CD8-positive, alpha-beta memory T cell (primary cell): ENCODE results near the gene SASH3. TPM values are rescaled to one million over a fixed set of nuclear protein-coding genes. Genes with fewer than 3 reads are reported as not detected.
A peak's percentile ranks its signal among the peaks of the same experiment; 100 is the strongest.

Experiments used
- CTCF ChIA-PET: fragments of 350-600 bp; sonication (Branson Sonifier 250); formaldehyde crosslinking; loops from one replicate; lab custom pipeline; 2021; ENCODE audit warnings: antibody characterized with exemption; lab: Charles Lee
- POLR2A ChIA-PET: fragments of 350-600 bp; sonication (Branson Sonifier 250); formaldehyde crosslinking; loops from one replicate; lab custom pipeline; 2021; ENCODE audit warnings: antibody characterized with exemption; lab: Charles Lee
- DNase-seq, 5 donors: peaks; one replicate each; pipeline versions ENCODE4 v3.0.0 to v3.0.0-alpha.2; 2020 to 2022; ENCODE audit warnings: mixed read lengths in 1 of 5
- H3K27ac ChIP-seq: one replicate; pipeline ENCODE4 v1.7.0; 2013; ENCODE audit warnings: low read depth, mild to moderate bottlenecking, low read length, moderate library complexity
- H3K27me3 ChIP-seq: 2 replicates; pipeline ENCODE4 v1.7.0; 2013; ENCODE audit warnings: low read length, mild to moderate bottlenecking; ENCODE audit not compliant: insufficient read depth, poor library complexity, severe bottlenecking
- H3K36me3 ChIP-seq: 2 replicates; pipeline ENCODE4 v1.7.0; 2013; ENCODE audit warnings: mild to moderate bottlenecking, low read length, moderate library complexity; ENCODE audit not compliant: insufficient read depth
- H3K4me1 ChIP-seq: 2 replicates; pipeline ENCODE4 v1.7.0; 2013; ENCODE audit warnings: mild to moderate bottlenecking, low read length, moderate library complexity; ENCODE audit not compliant: insufficient read depth
- H3K4me3 ChIP-seq: 2 replicates; pipeline ENCODE4 v1.7.0; 2013; ENCODE audit warnings: mild to moderate bottlenecking, low read length
- H3K9me3 ChIP-seq: 2 replicates; pipeline ENCODE4 v1.7.0; 2013; ENCODE audit warnings: mild to moderate bottlenecking, low read length
- H3K27ac Mint-ChIP-seq, 8 donors: one replicate each; pipeline ENCODE4 v1.8.0; 2020 to 2021; ENCODE audit warnings: mixed read lengths in 8 of 8, mild to moderate bottlenecking in 6 of 8, inconsistent platforms in 3 of 8, moderate library complexity in 3 of 8
- H3K27me3 Mint-ChIP-seq, 2 donors: one replicate each; pipeline ENCODE4 v1.8.0; 2020 to 2021; ENCODE audit warnings: mixed read lengths in 2 of 2, mild to moderate bottlenecking in 1 of 2, moderate library complexity in 1 of 2
- H3K36me3 Mint-ChIP-seq, 3 donors: one replicate each; pipeline ENCODE4 v1.8.0; 2020 to 2021; ENCODE audit warnings: mixed read lengths in 3 of 3, inconsistent platforms in 1 of 3, mild to moderate bottlenecking in 1 of 3
- H3K4me1 Mint-ChIP-seq, 3 donors: one replicate each; pipeline ENCODE4 v1.8.0; 2020 to 2021; ENCODE audit warnings: mixed read lengths in 3 of 3, inconsistent platforms in 1 of 3, mild to moderate bottlenecking in 1 of 3
- H3K4me3 Mint-ChIP-seq, 7 donors: one replicate each; pipeline ENCODE4 v1.8.0; 2020 to 2021; ENCODE audit warnings: mixed read lengths in 7 of 7, mild to moderate bottlenecking in 6 of 7, moderate library complexity in 4 of 7, inconsistent platforms in 2 of 7
- H3K9me3 Mint-ChIP-seq, 5 donors: one replicate each; pipeline ENCODE4 v1.8.0; 2020 to 2022; ENCODE audit warnings: mixed read lengths in 5 of 5, mild to moderate bottlenecking in 3 of 5, moderate library complexity in 2 of 5, inconsistent platforms in 1 of 5
- polyA plus RNA-seq: library from polyadenylated mRNA; unstranded; fragments of 300-500 nt; fragmentation: Illumina TruSeq; gene quantifications from one replicate; pipeline ENCODE4 v1.2.3, GENCODE V29; 2021
- total RNA-seq, 2 experiments: library from RNA; stranded (reverse); gene quantifications; one replicate each; pipeline ENCODE4 v1.2.3, GENCODE V29; 2021

SASH3 gene
- total and polyA plus RNA-seq, 3 experiments from 2014 or later: 140 to 296 (median 147) TPM

GRCh38 chrX:129802863-129803262 is 23.1 kb downstream of the SASH3 start:
- Histone ChIP-seq H3K36me3 (no peaks in the 10 kb centered on the region), H3K27me3 (no peaks in the 10 kb centered on the region), H3K4me3 (no peak overlapping the region), H3K9me3 (no peaks in the 10 kb centered on the region), H3K4me1 (no peaks in the 10 kb centered on the region), H3K27ac (no peak overlapping the region)
- ChIA-PET POLR2A (no interaction called here), CTCF (no interaction called here)
- Mint-ChIP-seq H3K27ac (peak overlapping the region in 1 of 8 donors; percentile 24), H3K4me1 (peaks cover 12 to 25% (median 13%) of the 10 kb centered on the region in 3 donors), H3K4me3 (no peak overlapping the region), H3K27me3 (peaks cover 0 to 2% of the 10 kb centered on the region in 2 donors), H3K36me3 (peaks cover 4 to 24% (median 5%) of the 10 kb centered on the region in 3 donors), H3K9me3 (no peaks in the 10 kb centered on the region)
- no peak for DNase-seq

- Histone ChIP-seq H3K4me3 (no peak overlapping the region), H3K27me3 (no peaks in the 10 kb centered on the region), H3K36me3 (no peaks in the 10 kb centered on the region), H3K9me3 (no peaks in the 10 kb centered on the region), H3K4me1 (no peaks in the 10 kb centered on the region), H3K27ac (no peak overlapping the region)
- Mint-ChIP-seq H3K4me1 (peaks cover 10 to 22% (median 21%) of the 10 kb centered on the region in 3 donors), H3K9me3 (no peaks in the 10 kb centered on the region), H3K27ac (peak overlapping the region in 1 of 8 donors; percentile 59), H3K27me3 (peaks cover 0 to 2% of the 10 kb centered on the region in 2 donors), H3K4me3 (no peak overlapping the region), H3K36me3 (peaks cover 4 to 16% (median 5%) of the 10 kb centered on the region in 3 donors)
- no peak for DNase-seq
- ChIA-PET POLR2A (no interaction called here), CTCF (no interaction called here)
These were observed 25.1 kb downstream of the SASH3 start for GRCh38 chrX:129804806-129805205.

GRCh38 chrX:129808158-129808828 is 28.5 kb downstream of the SASH3 start:
- ChIA-PET CTCF (interaction anchor here (1.3 kb wide), 1 partner anchor 15 kb away, joined by 3 read pairs; no protein-coding TSS in a partner anchor), POLR2A (no interaction called here)

GRCh38 chrX:129808829-129809796 is 29.4 kb downstream of the SASH3 start:
- no peak overlapping the region for H3K4me3 ChIP-seq
- no peaks in the 10 kb centered on the region for H3K9me3 ChIP-seq
- Mint-ChIP-seq H3K27me3 (peaks cover 0 to 5% of the 10 kb centered on the region in 2 donors), H3K36me3 (peaks cover 4 to 26% (median 7%) of the 10 kb centered on the region in 3 donors), H3K4me3 (no peak overlapping the region), H3K27ac (peak overlapping the region in 2 of 8 donors; percentile 12 to 54), H3K4me1 (peaks cover 10 to 17% (median 16%) of the 10 kb centered on the region in 3 donors), H3K9me3 (no peaks in the 10 kb centered on the region)
- no peak overlapping the region for H3K27ac ChIP-seq
- no peaks in the 10 kb centered on the region for H3K36me3 ChIP-seq
- no peak for DNase-seq
- H3K4me1 ChIP-seq: no peaks in the 10 kb centered on the region
- ChIA-PET POLR2A (interaction anchor here (0.6 kb wide), 1 partner anchor 27 kb away, joined by 4 read pairs; no protein-coding TSS in a partner anchor), CTCF (interaction anchor here (1.3 kb wide), 1 partner anchor 14 kb away, joined by 3 read pairs; no protein-coding TSS in a partner anchor)
- H3K27me3 ChIP-seq: no peaks in the 10 kb centered on the region

More at GRCh38 chrX:129808158-129808828, 28.5 kb downstream of the SASH3 start:
- Histone ChIP-seq H3K27ac (no peak overlapping the region), H3K27me3 (no peaks in the 10 kb centered on the region), H3K4me3 (no peak overlapping the region), H3K36me3 (no peaks in the 10 kb centered on the region), H3K4me1 (no peaks in the 10 kb centered on the region), H3K9me3 (no peaks in the 10 kb centered on the region)
- Mint-ChIP-seq H3K4me3 (no peak overlapping the region), H3K27me3 (peaks cover 0 to 7% of the 10 kb centered on the region in 2 donors), H3K4me1 (peaks cover 10 to 21% (median 16%) of the 10 kb centered on the region in 3 donors), H3K36me3 (peaks cover 4 to 27% (median 7%) of the 10 kb centered on the region in 3 donors), H3K27ac (peak overlapping the region in 2 of 8 donors; percentile 12 to 54), H3K9me3 (no peaks in the 10 kb centered on the region)
- no peak for DNase-seq

GRCh38 chrX:129813662-129814368 is 34.1 kb downstream of the SASH3 start:
- CTCF ChIA-PET: no interaction called here

GRCh38 chrX:129818123-129818522 is 38.4 kb downstream of the SASH3 start:
- DNase-seq: no peak
- CTCF ChIA-PET: interaction anchor here (1.2 kb wide), 1 partner anchor 182 kb away, joined by 3 read pairs; no protein-coding TSS in a partner anchor
- H3K27me3 ChIP-seq: no peaks in the 10 kb centered on the region
- Mint-ChIP-seq H3K4me3 (no peak overlapping the region), H3K9me3 (no peaks in the 10 kb centered on the region), H3K4me1 (peaks cover 1 to 5% (median 3%) of the 10 kb centered on the region in 3 donors), H3K27ac (no peak overlapping the region), H3K27me3 (peaks cover 0 to 4% of the 10 kb centered on the region in 2 donors), H3K36me3 (peaks cover 0 to 7% (median 0%) of the 10 kb centered on the region in 3 donors)
- H3K4me1 ChIP-seq: no peaks in the 10 kb centered on the region
- no peak overlapping the region for H3K27ac ChIP-seq
- H3K36me3 ChIP-seq: no peaks in the 10 kb centered on the region
- H3K9me3 ChIP-seq: no peaks in the 10 kb centered on the region
- POLR2A ChIA-PET: no interaction called here
- H3K4me3 ChIP-seq: no peak overlapping the region

More at GRCh38 chrX:129813662-129814368, 34.1 kb downstream of the SASH3 start:
- Histone ChIP-seq H3K4me3 (no peak overlapping the region), H3K36me3 (no peaks in the 10 kb centered on the region), H3K27me3 (no peaks in the 10 kb centered on the region), H3K4me1 (no peaks in the 10 kb centered on the region), H3K27ac (no peak overlapping the region), H3K9me3 (no peaks in the 10 kb centered on the region)
- H3K27me3 Mint-ChIP-seq: peaks cover 0 to 5% of the 10 kb centered on the region in 2 donors
- peaks cover 7 to 8% (median 8%) of the 10 kb centered on the region in 3 donors for H3K4me1 Mint-ChIP-seq
- H3K36me3 Mint-ChIP-seq: peaks cover 0 to 19% (median 3%) of the 10 kb centered on the region in 3 donors
- no peak overlapping the region for H3K4me3 Mint-ChIP-seq
- H3K27ac Mint-ChIP-seq: no peak overlapping the region
- no peaks in the 10 kb centered on the region for H3K9me3 Mint-ChIP-seq
- DNase-seq: no peak
- POLR2A ChIA-PET: no interaction called here

GRCh38 chrX:129823115-129823514 is 43.4 kb downstream of the SASH3 start:
- Mint-ChIP-seq H3K4me3 (peak overlapping the region in 1 of 7 donors; percentile 20), H3K4me1 (peaks cover 9 to 20% (median 19%) of the 10 kb centered on the region in 3 donors), H3K27ac (peak overlapping the region in 2 of 8 donors; percentile 20 to 73), H3K36me3 (peaks cover 0 to 7% (median 0%) of the 10 kb centered on the region in 3 donors), H3K27me3 (peaks cover 0 to 8% of the 10 kb centered on the region in 2 donors), H3K9me3 (no peaks in the 10 kb centered on the region)
- peaks cover 7% of the 10 kb centered on the region for H3K4me1 ChIP-seq
- no peaks in the 10 kb centered on the region for H3K36me3 ChIP-seq
- H3K27me3 ChIP-seq: no peaks in the 10 kb centered on the region
- no peaks in the 10 kb centered on the region for H3K9me3 ChIP-seq
- POLR2A ChIA-PET: interaction anchor here (0.5 to 1.5 kb wide), 3 partner anchors 40 to 298 kb away, joined by 3 to 8 read pairs (median 3); no protein-coding TSS in a partner anchor
- CTCF ChIA-PET: interaction anchor here (0.7 to 2.3 kb wide), 22 partner anchors 15 to 238 kb away, joined by 3 to 23 read pairs (median 3); partner anchors contain the start of gene XPNPEP2
- peak; percentile 25 to 70 (median 50) for DNase-seq
- H3K4me3 ChIP-seq: no peak overlapping the region
- H3K27ac ChIP-seq: no peak overlapping the region
